GM23338 (cell line): ENCODE measurements around the gene CAMTA1. TPM values are rescaled to one million over a fixed set of nuclear protein-coding genes. Genes with fewer than 3 reads are reported as not detected.

Experiments used
- ATAC-seq: fragments of 200-7000 bp; cut with Tn5 transposase; 3 replicates; pipeline ENCODE4 v1.9.1; 2020
- DNase-seq: peaks from one replicate; pipeline ENCODE4 v3.0.0-alpha.2; 2015; ENCODE audit warnings: low spot score
- H2AFZ ChIP-seq: fragments of 200-600 bp; sonication (generic); 2 replicates; pipeline ENCODE4 v1.8.0; 2016; ENCODE audit warnings: antibody characterized with exemption, mild to moderate bottlenecking, moderate library complexity
- H3F3A ChIP-seq: fragments of 200-600 bp; sonication (generic); replicated peaks from 2 replicates; pipeline ENCODE4 v1.8.0; 2017; ENCODE audit warnings: antibody characterized with exemption, mixed run types, low read depth
- H3K27ac ChIP-seq: fragments of 200-600 bp; sonication (generic); 2 replicates; pipeline ENCODE4 v1.6.1; 2016; ENCODE audit warnings: low read depth
- H3K27me3 ChIP-seq: fragments of 200-600 bp; sonication (generic); 2 replicates; pipeline ENCODE4 v1.8.0; 2016; ENCODE audit warnings: mild to moderate bottlenecking, mixed run types, moderate library complexity; ENCODE audit not compliant: insufficient read depth
- H3K36me3 ChIP-seq: fragments of 200-600 bp; sonication (generic); 2 replicates; pipeline ENCODE4 v1.8.0; 2016; ENCODE audit warnings: mild to moderate bottlenecking; ENCODE audit not compliant: insufficient read depth
- H3K4me1 ChIP-seq: fragments of 200-600 bp; sonication (generic); 2 replicates; pipeline ENCODE4 v1.8.0; 2016; ENCODE audit warnings: mild to moderate bottlenecking, moderate library complexity; ENCODE audit not compliant: insufficient read depth
- H3K4me2 ChIP-seq: fragments of 200-600 bp; sonication (generic); 2 replicates; pipeline ENCODE4 v1.7.1; 2017; ENCODE audit warnings: mixed run types
- H3K4me3 ChIP-seq: fragments of 200-600 bp; sonication (generic); 2 replicates; pipeline ENCODE4 v1.6.1; 2016; ENCODE audit warnings: mixed run types
- H3K79me2 ChIP-seq: fragments of 200-600 bp; sonication (generic); replicated peaks from 2 replicates; pipeline ENCODE4 v1.8.0; 2017; ENCODE audit warnings: mild to moderate bottlenecking; ENCODE audit not compliant: insufficient read depth
- H3K9me2 ChIP-seq: fragments of 200-600 bp; sonication (generic); 2 replicates; pipeline ENCODE4 v1.8.0; 2017; ENCODE audit not compliant: insufficient read depth
- H4K20me1 ChIP-seq: fragments of 200-600 bp; sonication (generic); replicated peaks from 2 replicates; pipeline ENCODE4 v1.8.0; 2017; ENCODE audit warnings: mild to moderate bottlenecking; ENCODE audit not compliant: insufficient read depth
- H3K27ac Mint-ChIP-seq: 2 replicates; pipeline ENCODE4 v1.8.0; 2020; ENCODE audit warnings: inconsistent platforms, mild to moderate bottlenecking, moderate library complexity, mixed read lengths
- H3K27me3 Mint-ChIP-seq: 3 replicates; pipeline ENCODE4 v1.8.0; 2022; ENCODE audit warnings: low read depth, mild to moderate bottlenecking, moderate library complexity, mixed read lengths, inconsistent platforms; ENCODE audit not compliant: insufficient read depth, poor library complexity
- H3K36me3 Mint-ChIP-seq: 3 replicates; pipeline ENCODE4 v1.8.0; 2021; ENCODE audit warnings: low read depth, mild to moderate bottlenecking, inconsistent platforms, moderate library complexity, mixed read lengths
- H3K4me1 Mint-ChIP-seq: 3 replicates; pipeline ENCODE4 v1.8.0; 2020; ENCODE audit warnings: mild to moderate bottlenecking, inconsistent platforms, mixed read lengths
- H3K4me3 Mint-ChIP-seq: 3 replicates; pipeline ENCODE4 v1.8.0; 2021; ENCODE audit warnings: moderate library complexity, mild to moderate bottlenecking, inconsistent platforms, mixed read lengths
- H3K9me3 Mint-ChIP-seq: 3 replicates; pipeline ENCODE4 v1.8.0; 2020; ENCODE audit warnings: moderate library complexity, mild to moderate bottlenecking, inconsistent platforms, mixed read lengths
- CREB1 ChIP-seq: fragments of 250-450 bp; sonication (Bioruptor Pico); IDR thresholded peaks from 2 replicates; pipeline ENCODE4 v1.5.0; 2020; ENCODE audit warnings: low read depth, mild to moderate bottlenecking, moderate library complexity
- ETS1 ChIP-seq: IDR thresholded peaks from 2 replicates; pipeline ENCODE4 v1.6.1; 2016; ENCODE audit warnings: antibody characterized with exemption
- EZH2 ChIP-seq: fragments of 200-600 bp; sonication (generic); IDR thresholded peaks from one replicate; pipeline ENCODE4 v1.8.0; 2017; ENCODE audit warnings: antibody characterized with exemption, mild to moderate bottlenecking, low read depth; ENCODE audit not compliant: unreplicated experiment
- EZH2phosphoT487 ChIP-seq: fragments of 200-600 bp; sonication (generic); IDR thresholded peaks from one replicate; pipeline ENCODE4 v1.8.1; 2018; ENCODE audit warnings: antibody characterized with exemption; ENCODE audit not compliant: unreplicated experiment
- JUNB ChIP-seq: IDR thresholded peaks from one replicate; pipeline ENCODE4 v1.6.1; 2016; ENCODE audit warnings: antibody characterized with exemption; ENCODE audit not compliant: unreplicated experiment
- POLR2AphosphoS5 ChIP-seq: IDR thresholded peaks from 2 replicates; pipeline ENCODE4 v1.6.1; 2016; ENCODE audit warnings: antibody characterized with exemption, low read depth
- REST ChIP-seq: IDR thresholded peaks from one replicate; pipeline ENCODE4 v1.6.1; 2018; ENCODE audit warnings: antibody characterized with exemption; ENCODE audit not compliant: unreplicated experiment
- STAT1 ChIP-seq: IDR thresholded peaks from one replicate; pipeline ENCODE4 v1.6.1; 2016; ENCODE audit warnings: antibody characterized with exemption; ENCODE audit not compliant: unreplicated experiment
- ZNF462 ChIP-seq: fragments of 250-450 bp; sonication (Bioruptor Pico); IDR thresholded peaks from 2 replicates; pipeline ENCODE4 v1.5.0; 2020; ENCODE audit warnings: mild to moderate bottlenecking, moderate library complexity
- polyA plus RNA-seq: library from polyadenylated mRNA; unstranded; fragments of >200 nt; fragmentation: Nextera tagmentation; extraction: Ambion mirVana; gene quantifications from 2 replicates; pipeline ENCODE4 v1.2.1, GENCODE V29; 2016
- total RNA-seq: library from RNA; depleted of rRNA; stranded (reverse); fragments of >200 nt; shearing (Covaris generic); gene quantifications from 2 replicates; pipeline ENCODE4 v1.2.3, GENCODE V29; 2014

Gene CAMTA1
- total and polyA plus RNA-seq, 2 experiments from 2014 or later = 115 to 519 TPM

GRCh38 chr1:7070389-7071029, 285.3 kb downstream of the CAMTA1 start (continued):
- no peak for TF ChIP-seq ETS1
- TF ChIP-seq STAT1 = no peak
- TF ChIP-seq JUNB = no peak
- no peak for TF ChIP-seq EZH2phosphoT487
- TF ChIP-seq POLR2AphosphoS5 = no peak
- no peak for TF ChIP-seq EZH2

GRCh38 chr1:7076117-7076516, 290.9 kb downstream of the CAMTA1 start:
- no peaks in the 10 kb centered on the region for H3K27me3 Mint-ChIP-seq

More at GRCh38 chr1:7076117-7076516, 290.9 kb downstream of the CAMTA1 start:
- H3K9me2 ChIP-seq = 0 out of 2 replicates have a peak, but pooled peaks cover 2% of the 10 kb centered on the region
- H3F3A ChIP-seq = no peaks in the 10 kb centered on the region
- Mint-ChIP-seq H3K9me3 (peaks cover 21% of the 10 kb centered on the region), H3K4me3 (no peak overlapping the region), H3K36me3 (0 out of 3 replicates have a peak, but pooled peaks cover 4% of the 10 kb centered on the region), H3K27ac (no peak overlapping the region), H3K4me1 (peaks cover 4% of the 10 kb centered on the region; the same call in 1 of the 3 replicates)
- no peak for DNase-seq
- no peaks in the 10 kb centered on the region for H3K4me1 ChIP-seq
- H3K27ac ChIP-seq = no peak overlapping the region
- H3K4me3 ChIP-seq = no peak overlapping the region
- H3K79me2 ChIP-seq = no peaks in the 10 kb centered on the region
- 0 out of 2 replicates have a peak, but pooled peaks cover 4% of the 10 kb centered on the region for H4K20me1 ChIP-seq
- TF ChIP-seq ZNF462 (CRISPR knock-in tag) (no peak), REST (no peak), CREB1 (CRISPR knock-in tag) (no peak)
- no peak overlapping the region for H2AFZ ChIP-seq
- no peak overlapping the region for H3K4me2 ChIP-seq
- ATAC-seq = no peak
- H3K36me3 ChIP-seq = 0 out of 2 replicates have a peak, but pooled peaks cover 3% of the 10 kb centered on the region
- H3K27me3 ChIP-seq = no peaks in the 10 kb centered on the region
